NCI-H2196 treated with DMSO at 0.1 percent for 48 hours (cell line): ENCODE measurements around the gene RBSN.
A peak's percentile ranks its signal among the peaks of the same experiment; 100 is the strongest.

Experiments used
- DNase-seq: peaks from one replicate; lab custom pipeline; 2025; ENCODE audit not compliant: unreplicated experiment; lab: John Stamatoyannopoulos, UW

The RBSN gene

DNA sequence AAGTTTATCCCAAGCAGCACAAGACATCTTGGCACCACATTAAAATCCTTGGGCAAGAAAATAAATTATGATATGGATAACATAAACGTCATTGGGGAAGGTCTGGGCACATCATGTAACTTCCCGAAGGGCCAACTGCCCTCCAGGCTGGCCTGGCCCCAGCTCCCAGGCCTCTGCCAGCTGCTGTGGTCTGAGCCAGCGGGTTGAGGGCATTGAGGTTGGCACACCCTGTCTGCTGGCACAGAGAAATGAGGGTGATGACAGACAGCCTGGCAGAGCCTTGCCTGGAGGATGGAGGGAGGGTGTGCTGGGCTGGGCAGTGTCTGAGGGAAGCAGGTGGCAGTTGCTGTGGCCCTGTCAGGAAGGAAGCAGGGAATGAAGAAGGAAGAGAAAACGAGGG lies 3.3 kb upstream of the RBSN start:
- DNase-seq, result peak; percentile 73

- DNase-seq, result no peak
Observed at GRCh38 chr3:15099364-15100098, 583 bp upstream of the RBSN start.

DNA sequence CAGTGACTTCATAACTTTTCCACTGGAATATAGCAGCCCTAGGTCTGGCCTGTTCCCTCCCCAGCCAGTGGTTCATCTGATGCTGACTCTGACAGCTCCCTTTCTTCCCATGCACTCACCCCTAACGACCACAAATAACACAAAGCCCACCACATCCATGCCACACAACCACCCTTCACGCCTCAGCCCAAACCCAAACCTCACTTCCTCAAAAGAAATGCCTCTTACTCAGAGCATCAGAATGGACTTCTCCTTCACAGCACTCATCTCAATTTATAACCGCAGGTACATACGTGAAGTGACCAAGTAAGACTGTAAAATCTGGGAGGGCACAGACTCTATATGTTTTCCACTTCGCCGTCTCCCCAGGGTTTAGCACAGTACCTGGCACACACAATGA lies 1.1 kb downstream of the RBSN start:
- no peak for DNase-seq

GRCh38 chr3:15096046-15096445 lies 2.9 kb downstream of the RBSN start:
- DNase-seq, result no peak

DNA sequence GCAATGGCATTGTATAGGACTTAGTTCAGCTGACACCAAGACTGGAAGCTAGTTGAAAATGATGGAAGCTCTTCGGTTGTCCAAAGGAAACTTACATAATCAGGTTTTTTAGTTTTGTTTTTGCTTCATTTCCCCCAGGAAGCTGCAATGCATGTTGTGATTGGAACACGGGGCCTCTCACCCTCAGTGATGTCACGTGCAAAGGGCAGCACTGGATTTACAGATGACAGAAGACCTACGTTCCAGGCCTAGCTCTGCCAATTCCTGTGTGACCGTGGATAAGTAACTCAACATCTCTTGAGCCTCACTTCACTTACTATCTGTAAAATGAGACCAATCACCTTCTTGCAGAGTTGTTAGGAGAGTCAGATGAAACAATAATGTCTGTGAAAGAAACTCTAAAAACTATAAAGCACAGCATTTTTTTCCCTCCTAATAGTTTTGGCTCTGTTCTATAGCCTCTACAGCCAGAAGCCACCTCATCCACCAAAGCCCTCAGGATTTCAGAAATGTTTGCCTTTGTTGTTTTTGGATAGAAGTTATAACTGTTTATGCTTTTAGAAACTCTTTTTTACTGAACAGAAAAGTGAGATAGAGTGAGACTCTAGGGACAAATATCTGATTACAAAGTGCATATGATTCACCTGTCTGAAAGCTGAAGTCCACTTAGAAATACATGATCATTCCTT lies 4.6 kb downstream of the RBSN start:
- DNase-seq, result no peak

DNA sequence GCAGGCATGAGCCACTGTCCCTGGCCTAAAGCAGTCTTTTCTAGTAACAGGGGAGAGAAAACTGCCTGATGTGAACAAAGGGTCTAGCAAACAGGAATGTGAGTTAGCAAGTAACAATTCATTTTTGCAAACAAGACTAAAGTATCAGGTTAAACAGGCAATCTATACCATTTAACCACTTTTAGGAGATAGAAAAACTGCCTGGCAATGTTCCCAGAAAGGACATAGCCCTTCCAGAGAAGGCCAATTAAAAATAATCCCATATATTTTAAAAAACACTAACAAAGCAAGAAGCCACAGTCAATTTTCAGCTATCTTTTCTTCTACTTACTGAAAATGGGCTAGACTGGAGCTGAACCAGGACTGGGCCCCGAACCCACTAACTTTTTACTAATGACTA lies 6.3 kb downstream of the RBSN start:
- no peak for DNase-seq

GRCh38 chr3:15091575-15091974 lies 7.4 kb downstream of the RBSN start:
- no peak for DNase-seq

- no peak for DNase-seq
Observed at GRCh38 chr3:15089201-15089600, 9.7 kb downstream of the RBSN start.

GRCh38 chr3:15086699-15087098 lies 12.2 kb downstream of the RBSN start:
- no peak for DNase-seq

GRCh38 chr3:15086263-15086662 lies 12.7 kb downstream of the RBSN start:
- DNase-seq, result no peak

DNA sequence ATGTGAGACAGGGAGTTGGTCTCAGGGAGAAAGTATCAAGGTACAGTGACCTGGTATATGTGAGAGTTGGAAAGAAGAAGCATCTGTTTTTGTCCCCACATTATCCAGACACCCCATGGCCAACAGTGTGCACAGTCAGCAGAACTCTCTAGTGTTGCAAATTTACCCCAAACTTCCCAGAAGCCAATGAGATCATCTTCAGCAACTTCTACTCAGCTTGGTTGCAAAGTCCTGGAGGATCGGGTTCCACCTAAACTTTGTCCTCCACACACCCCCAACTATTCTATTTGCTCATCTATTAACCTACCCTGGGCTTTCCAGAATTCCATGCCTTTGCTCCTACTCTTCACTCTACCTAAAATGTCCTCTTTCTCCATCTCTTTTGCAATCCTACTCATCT lies 15.7 kb downstream of the RBSN start:
- DNase-seq, result no peak

DNA sequence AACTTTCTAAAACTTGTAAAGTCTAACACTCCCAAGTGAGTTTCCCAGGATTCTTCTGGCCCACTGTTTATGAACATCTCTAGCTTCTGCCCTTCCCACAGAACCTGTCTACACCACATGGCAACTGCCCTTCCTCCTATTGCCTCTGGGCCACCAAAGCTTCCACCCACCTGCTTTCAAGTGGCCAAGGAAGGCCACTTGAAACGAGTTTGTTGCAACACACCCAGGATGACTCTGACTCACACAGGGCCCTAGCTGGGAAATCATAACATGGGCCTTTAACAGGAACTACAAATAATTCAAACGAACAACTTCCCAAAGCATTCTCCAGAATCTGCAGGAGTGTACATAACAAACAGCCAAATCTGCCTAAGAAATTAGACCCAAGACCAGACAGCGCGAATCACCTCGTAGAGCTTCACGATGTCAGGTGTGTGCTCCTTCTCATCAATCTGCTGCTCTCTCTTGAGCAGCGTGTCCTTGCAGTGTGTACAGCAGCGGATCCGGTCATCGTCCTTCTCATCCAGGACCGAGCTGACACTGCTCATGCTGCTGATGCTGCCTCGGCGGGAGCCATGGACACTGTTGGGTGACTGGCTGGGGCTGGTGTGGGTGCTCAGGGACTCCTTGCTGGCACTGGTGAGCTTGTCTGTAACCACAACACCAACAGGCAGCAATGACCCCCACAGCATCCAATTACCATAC lies 16.8 kb downstream of the RBSN start:
- DNase-seq, result no peak

DNA sequence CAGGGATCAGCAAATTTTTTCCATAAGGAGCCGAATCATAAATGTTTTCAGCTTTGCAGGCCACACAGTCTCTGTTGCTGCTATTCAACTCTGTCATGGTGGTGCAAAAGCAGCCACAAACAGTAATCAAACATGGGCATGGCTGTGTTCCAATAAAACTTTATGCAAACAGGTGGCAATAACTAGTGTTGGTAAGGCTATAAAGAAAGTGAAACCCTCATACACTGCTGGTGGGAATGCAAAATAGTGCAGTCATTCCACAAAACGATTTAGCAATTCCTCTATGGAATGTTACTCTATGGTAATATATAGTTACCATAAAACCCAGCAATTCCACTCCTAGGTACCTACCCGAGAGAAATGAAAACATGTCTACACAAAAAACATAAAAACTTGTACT lies 19.9 kb downstream of the RBSN start:
- DNase-seq, result no peak

- no peak for DNase-seq
Observed at GRCh38 chr3:15074500-15074899, 24.4 kb downstream of the RBSN start.

DNA sequence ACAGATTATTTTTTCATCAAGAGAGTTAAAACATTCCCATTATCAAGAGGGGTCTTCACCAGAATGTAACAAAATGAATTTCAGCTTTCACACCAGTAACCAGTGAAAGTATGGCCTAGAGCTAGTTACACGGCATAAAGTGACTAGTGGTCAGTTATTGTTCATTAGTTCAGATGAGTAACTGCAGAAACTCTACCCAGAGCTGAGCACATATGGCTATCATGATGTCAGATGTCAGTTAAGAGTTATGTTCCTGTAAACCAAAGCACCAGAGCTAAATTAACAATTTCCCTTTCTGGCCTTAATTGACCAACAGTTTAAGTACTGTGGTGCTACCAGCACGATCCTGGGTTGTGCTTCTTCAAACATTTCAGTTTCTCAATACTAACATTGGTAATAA lies 27.2 kb downstream of the RBSN start:
- no peak for DNase-seq

DNA sequence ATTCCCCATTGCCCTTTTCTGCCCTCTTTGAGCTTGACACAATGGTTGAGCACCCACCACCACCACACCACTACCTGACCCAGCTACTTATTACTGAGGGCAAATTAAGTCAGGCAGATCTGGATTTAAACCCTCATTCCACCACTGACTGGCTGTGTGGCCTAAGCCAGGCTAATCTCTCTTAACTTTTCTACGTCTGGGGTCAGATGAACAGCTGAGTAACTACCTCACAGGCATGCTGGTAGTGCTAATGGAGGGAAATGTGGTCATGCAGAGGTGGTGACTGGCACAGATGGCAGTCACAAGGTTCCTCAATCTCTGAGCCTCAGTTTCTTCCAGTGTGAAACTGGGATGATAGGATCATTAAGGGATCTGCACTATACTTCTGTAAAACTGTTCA lies 29.5 kb downstream of the RBSN start:
- no peak for DNase-seq

GRCh38 chr3:15066467-15066866 lies 32.5 kb downstream of the RBSN start:
- DNase-seq, result no peak

- DNase-seq, result no peak
Observed at GRCh38 chr3:15065550-15066007, 33.4 kb downstream of the RBSN start.

DNA sequence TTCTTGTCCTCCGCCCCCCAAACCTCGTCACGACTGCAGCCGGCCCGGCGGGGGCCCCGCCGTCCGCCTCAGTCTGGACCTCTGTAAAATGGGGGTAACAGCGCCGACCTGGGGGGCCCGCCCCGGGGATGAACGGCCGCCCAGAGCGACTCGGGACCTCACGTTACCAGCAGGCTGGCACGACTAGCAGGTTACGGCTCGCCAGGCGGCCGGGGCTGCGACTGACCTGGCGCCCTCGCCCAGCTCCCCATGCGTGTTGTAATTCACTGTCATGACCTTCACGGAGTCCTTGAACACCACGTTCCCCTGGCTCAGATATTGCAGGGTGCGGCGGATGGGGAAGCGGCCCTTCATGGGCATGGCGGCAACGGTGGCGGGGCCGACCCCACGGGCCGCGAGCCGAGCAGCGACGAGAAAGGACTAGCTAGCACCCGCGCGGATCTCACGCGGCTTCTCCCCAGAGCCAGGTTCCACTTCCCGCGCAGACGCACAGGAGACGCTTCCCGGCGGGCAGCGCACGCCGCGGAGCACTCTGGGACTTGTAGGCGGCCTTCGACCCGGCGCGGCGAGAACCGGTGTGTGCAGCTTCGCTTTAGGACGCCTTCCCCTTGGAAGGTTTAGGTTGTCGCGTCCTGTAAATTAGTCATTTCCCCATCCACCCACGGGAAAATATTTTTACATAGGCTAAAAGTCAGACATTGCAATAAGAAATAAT lies 34.0 kb downstream of the RBSN start, which contains the start of gene MRPS25:
TSS of gene MRPS25 (minus strand) at position 481 of the 715 bp plus-strand sequence. CDS start at position 360, 121 bp downstream.
- DNase-seq, result peak; percentile 40

GRCh38 chr3:15064299-15064834 lies 34.6 kb downstream of the RBSN start:
- no peak for DNase-seq

- no peak for DNase-seq
Observed at GRCh38 chr3:15063656-15064286, 35.2 kb downstream of the RBSN start.
